Measurements from ENCODE around the gene ENHO. TPM values are rescaled to one million over a fixed set of nuclear protein-coding genes. Genes with fewer than 3 reads are reported as not detected.

ENHO gene
- total and polyA plus RNA-seq, 4 donors = 32.7 to 219 (median 128) TPM

- Histone ChIP-seq H3K4me3 (ENCODE audit: low read depth, low read length) (no peak overlapping the region), H3K4me1 (ENCODE audit: control insufficient read depth, insufficient read depth, low read length) (peaks cover 52% of the 10 kb centered on the region), H3K36me3 (ENCODE audit: control insufficient read depth, insufficient read depth, low read length) (no peaks in the 10 kb centered on the region), H3K9me3 (ENCODE audit: control insufficient read depth, insufficient read depth, low read length) (no peaks in the 10 kb centered on the region), H3K27me3 (ENCODE audit: control insufficient read depth, insufficient read depth, low read length) (no peaks in the 10 kb centered on the region), H3K27ac (ENCODE audit: low read depth, low read length) (peak overlapping the region; percentile 40)
- DNase-seq (ENCODE audit: low read depth in 4 of 6, low spot score in 6 of 6) = no peak
Measured at GRCh38 chr9:34503406-34503805, 19.4 kb downstream of the ENHO start.

GRCh38 chr9:34502891-34503290, 19.9 kb downstream of the ENHO start:
- H3K27ac ChIP-seq (ENCODE audit: low read depth, low read length) = peak overlapping the region; percentile 79
- H3K4me3 ChIP-seq (ENCODE audit: low read depth, low read length) = no peak overlapping the region
- peaks cover 57% of the 10 kb centered on the region for H3K4me1 ChIP-seq (ENCODE audit: control insufficient read depth, insufficient read depth, low read length)
- no peaks in the 10 kb centered on the region for H3K36me3 ChIP-seq (ENCODE audit: control insufficient read depth, insufficient read depth, low read length)
- WGBS (ENCODE audit: insufficient coverage) = 31% methylated on average over 2 of the region's 6 CpGs
- no peaks in the 10 kb centered on the region for H3K27me3 ChIP-seq (ENCODE audit: control insufficient read depth, insufficient read depth, low read length)
- DNase-seq (ENCODE audit: low read depth in 4 of 6, low spot score in 6 of 6) = peak in 3 of 6 donors; percentile 47 to 81 (median 81)
- no peaks in the 10 kb centered on the region for H3K9me3 ChIP-seq (ENCODE audit: control insufficient read depth, insufficient read depth, low read length)

GRCh38 chr9:34502471-34502870, 20.3 kb downstream of the ENHO start:
- 32% methylated on average over 10 of the region's 10 CpGs for WGBS (ENCODE audit: insufficient coverage)
- Histone ChIP-seq H3K27ac (ENCODE audit: low read depth, low read length) (peak overlapping the region; percentile 79), H3K36me3 (ENCODE audit: control insufficient read depth, insufficient read depth, low read length) (no peaks in the 10 kb centered on the region), H3K4me1 (ENCODE audit: control insufficient read depth, insufficient read depth, low read length) (peaks cover 58% of the 10 kb centered on the region), H3K27me3 (ENCODE audit: control insufficient read depth, insufficient read depth, low read length) (no peaks in the 10 kb centered on the region), H3K4me3 (ENCODE audit: low read depth, low read length) (no peak overlapping the region), H3K9me3 (ENCODE audit: control insufficient read depth, insufficient read depth, low read length) (no peaks in the 10 kb centered on the region)
- peak in 1 of 6 donors; percentile 40 for DNase-seq (ENCODE audit: low read depth in 4 of 6, low spot score in 6 of 6)

- Histone ChIP-seq H3K4me1 (ENCODE audit: control insufficient read depth, insufficient read depth, low read length) (peaks cover 58% of the 10 kb centered on the region), H3K4me3 (ENCODE audit: low read depth, low read length) (no peak overlapping the region), H3K36me3 (ENCODE audit: control insufficient read depth, insufficient read depth, low read length) (no peaks in the 10 kb centered on the region), H3K9me3 (ENCODE audit: control insufficient read depth, insufficient read depth, low read length) (no peaks in the 10 kb centered on the region), H3K27me3 (ENCODE audit: control insufficient read depth, insufficient read depth, low read length) (no peaks in the 10 kb centered on the region), H3K27ac (ENCODE audit: low read depth, low read length) (peak overlapping the region; percentile 79)
- peak in 5 of 6 donors; percentile 88 to 98 (median 92) for DNase-seq (ENCODE audit: low read depth in 4 of 6, low spot score in 6 of 6)
- 19% methylated on average over 4 of the region's 5 CpGs for WGBS (ENCODE audit: insufficient coverage)
Measured at GRCh38 chr9:34501889-34502425, 20.8 kb downstream of the ENHO start.

- DNase-seq (ENCODE audit: low read depth in 4 of 6, low spot score in 6 of 6) = no peak
- WGBS (ENCODE audit: insufficient coverage) = 43% methylated on average over 1 of the region's 2 CpGs
- Histone ChIP-seq H3K36me3 (ENCODE audit: control insufficient read depth, insufficient read depth, low read length) (no peaks in the 10 kb centered on the region), H3K27me3 (ENCODE audit: control insufficient read depth, insufficient read depth, low read length) (no peaks in the 10 kb centered on the region), H3K9me3 (ENCODE audit: control insufficient read depth, insufficient read depth, low read length) (no peaks in the 10 kb centered on the region), H3K27ac (ENCODE audit: low read depth, low read length) (peak overlapping the region; percentile 44), H3K4me1 (ENCODE audit: control insufficient read depth, insufficient read depth, low read length) (peaks cover 58% of the 10 kb centered on the region), H3K4me3 (ENCODE audit: low read depth, low read length) (no peak overlapping the region)
Measured at GRCh38 chr9:34501372-34501771, 21.4 kb downstream of the ENHO start.

- peak in 3 of 6 donors; percentile 53 to 91 (median 90) for DNase-seq (ENCODE audit: low read depth in 4 of 6, low spot score in 6 of 6)
- peaks cover 53% of the 10 kb centered on the region for H3K4me1 ChIP-seq (ENCODE audit: control insufficient read depth, insufficient read depth, low read length)
- no peaks in the 10 kb centered on the region for H3K36me3 ChIP-seq (ENCODE audit: control insufficient read depth, insufficient read depth, low read length)
- H3K27me3 ChIP-seq (ENCODE audit: control insufficient read depth, insufficient read depth, low read length) = no peaks in the 10 kb centered on the region
- WGBS (ENCODE audit: insufficient coverage) = 11% methylated on average over 2 of the region's 6 CpGs
- H3K27ac ChIP-seq (ENCODE audit: low read depth, low read length) = no peak overlapping the region
- no peaks in the 10 kb centered on the region for H3K9me3 ChIP-seq (ENCODE audit: control insufficient read depth, insufficient read depth, low read length)
- no peak overlapping the region for H3K4me3 ChIP-seq (ENCODE audit: low read depth, low read length)
Measured at GRCh38 chr9:34500623-34501267, 22.0 kb downstream of the ENHO start.

- whole genome bisulfite sequencing (ENCODE audit: insufficient coverage) = 69% methylated on average over 2 of the region's 2 CpGs
- Histone ChIP-seq H3K4me1 (ENCODE audit: control insufficient read depth, insufficient read depth, low read length) (peaks cover 49% of the 10 kb centered on the region), H3K4me3 (ENCODE audit: low read depth, low read length) (no peak overlapping the region), H3K36me3 (ENCODE audit: control insufficient read depth, insufficient read depth, low read length) (no peaks in the 10 kb centered on the region), H3K27ac (ENCODE audit: low read depth, low read length) (no peak overlapping the region), H3K9me3 (ENCODE audit: control insufficient read depth, insufficient read depth, low read length) (no peaks in the 10 kb centered on the region), H3K27me3 (ENCODE audit: control insufficient read depth, insufficient read depth, low read length) (no peaks in the 10 kb centered on the region)
- peak in 1 of 6 donors; percentile 52 for DNase-seq (ENCODE audit: low read depth in 4 of 6, low spot score in 6 of 6)
Measured at GRCh38 chr9:34499076-34499475, 23.7 kb downstream of the ENHO start.

GRCh38 chr9:34498553-34498952, 24.2 kb downstream of the ENHO start:
- DNase-seq (ENCODE audit: low read depth in 4 of 6, low spot score in 6 of 6) = peak in 3 of 6 donors; percentile 47 to 93 (median 85)

GRCh38 chr9:34496149-34496712, 26.6 kb downstream of the ENHO start:
- Histone ChIP-seq H3K36me3 (ENCODE audit: control insufficient read depth, insufficient read depth, low read length) (no peaks in the 10 kb centered on the region), H3K27me3 (ENCODE audit: control insufficient read depth, insufficient read depth, low read length) (no peaks in the 10 kb centered on the region), H3K4me3 (ENCODE audit: low read depth, low read length) (no peak overlapping the region), H3K4me1 (ENCODE audit: control insufficient read depth, insufficient read depth, low read length) (peaks cover 21% of the 10 kb centered on the region), H3K9me3 (ENCODE audit: control insufficient read depth, insufficient read depth, low read length) (no peaks in the 10 kb centered on the region), H3K27ac (ENCODE audit: low read depth, low read length) (no peak overlapping the region)
- no peak for DNase-seq (ENCODE audit: low read depth in 4 of 6, low spot score in 6 of 6)
- 94% methylated on average over 5 of the region's 6 CpGs for WGBS (ENCODE audit: insufficient coverage)

More at GRCh38 chr9:34498553-34498952, 24.2 kb downstream of the ENHO start:
- Histone ChIP-seq H3K4me1 (ENCODE audit: control insufficient read depth, insufficient read depth, low read length) (peaks cover 44% of the 10 kb centered on the region), H3K27me3 (ENCODE audit: control insufficient read depth, insufficient read depth, low read length) (no peaks in the 10 kb centered on the region), H3K36me3 (ENCODE audit: control insufficient read depth, insufficient read depth, low read length) (no peaks in the 10 kb centered on the region), H3K4me3 (ENCODE audit: low read depth, low read length) (no peak overlapping the region), H3K27ac (ENCODE audit: low read depth, low read length) (no peak overlapping the region), H3K9me3 (ENCODE audit: control insufficient read depth, insufficient read depth, low read length) (no peaks in the 10 kb centered on the region)
- 0% methylated on average over 2 of the region's 3 CpGs for WGBS (ENCODE audit: insufficient coverage)

Data from spinal cord (tissue), 10 donors.